Panc1 (cell line): ENCODE results near the gene EPHB2. TPM values are rescaled to one million over a fixed set of nuclear protein-coding genes. Genes with fewer than 3 reads are reported as not detected.
"Not testable (repeated sequence)": the region's sequence is repeated elsewhere in the genome, so short reads cannot be mapped to it uniquely, and the experiment has no call there.

Source experiments
- ATAC-seq: fragments of 200-7000 bp; cut with Tn5 transposase; 2 replicates; pipeline ENCODE4 v1.9.1; 2020; ENCODE audit warnings: mild to moderate bottlenecking, moderate library complexity
- BruUV-seq: library from RNA; stranded (reverse); fragments of 400-500 nt; replicated peaks from 2 replicates; lab custom pipeline; 2021; lab: Mats Ljungman, UMichigan
- CTCF ChIA-PET: fragments of 300-600 bp; sonication (Branson Sonifier 250); formaldehyde crosslinking; loops from one replicate; lab custom pipeline; 2022; ENCODE audit warnings: antibody characterized with exemption; lab: Charles Lee
- POLR2A ChIA-PET: fragments of 300-600 bp; sonication (Branson Sonifier 250); formaldehyde crosslinking; loops from one replicate; lab custom pipeline; 2022; ENCODE audit warnings: antibody characterized with exemption; lab: Charles Lee
- DNase-seq: peaks from one replicate; pipeline ENCODE4 v3.0.0-alpha.2; 2010; ENCODE audit warnings: low read depth, low spot score
- H3K27ac ChIP-seq: 2 replicates; pipeline ENCODE4 v1.5.1; 2011; ENCODE audit warnings: mild to moderate bottlenecking, low read length, inconsistent platforms
- H3K27me3 ChIP-seq: fragments of 200-500 bp; sonication (Bioruptor generic); 2 replicates; pipeline ENCODE4 v1.6.0; 2014; ENCODE audit warnings: low read length, inconsistent platforms; ENCODE audit not compliant: control insufficient read depth, insufficient read depth
- H3K36me3 ChIP-seq: fragments of 200-500 bp; sonication (Bioruptor generic); 2 replicates; pipeline ENCODE4 v1.5.1; 2014; ENCODE audit warnings: inconsistent platforms, mild to moderate bottlenecking, low read length, moderate library complexity; ENCODE audit not compliant: control insufficient read depth, insufficient read depth
- H3K4me1 ChIP-seq: 2 replicates; pipeline ENCODE4 v1.5.1; 2011; ENCODE audit warnings: inconsistent platforms, mild to moderate bottlenecking, low read length, moderate library complexity; ENCODE audit not compliant: control insufficient read depth, insufficient read depth
- H3K4me3 ChIP-seq, 2 experiments: 2 replicates each; pipeline ENCODE4 v1.5.1; 2011 to 2012; ENCODE audit warnings: low read depth in 2 of 2, low read length in 2 of 2, mild to moderate bottlenecking in 2 of 2, inconsistent platforms in 1 of 2, moderate library complexity in 1 of 2
- H3K9me3 ChIP-seq: fragments of 200-500 bp; sonication (Bioruptor generic); 2 replicates; pipeline ENCODE4 v1.5.1; 2014; ENCODE audit warnings: low read depth, mild to moderate bottlenecking, inconsistent platforms, low read length, moderate library complexity; ENCODE audit not compliant: control insufficient read depth, insufficient read depth
- CTCF ChIP-seq: fragments of 450-650 bp; IDR thresholded peaks from 2 replicates; pipeline ENCODE4 v1.5.1; 2017; ENCODE audit warnings: mild to moderate bottlenecking
- POLR2AphosphoS5 ChIP-seq: IDR thresholded peaks from 2 replicates; pipeline ENCODE4 v1.6.1; 2012; ENCODE audit warnings: mild to moderate bottlenecking, low read depth, low read length, moderate library complexity
- SIN3A ChIP-seq: IDR thresholded peaks from 2 replicates; pipeline ENCODE4 v1.6.1; 2012; ENCODE audit warnings: low read depth, mild to moderate bottlenecking, low read length, moderate library complexity, borderline replicate concordance; ENCODE audit not compliant: insufficient read depth
- TCF7L2 ChIP-seq: IDR thresholded peaks from 2 replicates; pipeline ENCODE4 v1.6.1; 2011; ENCODE audit warnings: mild to moderate bottlenecking, low read depth, low read length, inconsistent platforms
- in situ Hi-C: cut with HindIII; loops from 2 replicates; pipeline ENCODE4 v1.10.0; 2016; ENCODE audit warnings: low sequenced_read_pairs, low pct_unique_long_range_greater_than_20kb
- intact Hi-C: fragments of 100-400 bp; cut with micrococcal nuclease; formaldehyde crosslinking; loops from one replicate; pipeline ENCODE4 v1.10.0; 2022; ENCODE audit not compliant: unreplicated experiment
- total RNA-seq: library from RNA; stranded (reverse); gene quantifications from one replicate; pipeline ENCODE4 v1.2.1, GENCODE V29; 2021; ENCODE audit not compliant: unreplicated experiment
- TF ChIP-seq, protein P1 (sequence below), 2 experiments: IDR thresholded peaks; 2 replicates each; pipeline ENCODE4 v1.6.1; 2011 to 2012; ENCODE audit warnings: low read depth in 2 of 2, control low read depth in 1 of 2, low read length in 1 of 2, mild to moderate bottlenecking in 1 of 2, moderate library complexity in 1 of 2; ENCODE audit not compliant: insufficient read depth in 1 of 2

Gene EPHB2
- total RNA-seq, 1 experiment from 2014 or later, result 29.0 TPM

DNA sequence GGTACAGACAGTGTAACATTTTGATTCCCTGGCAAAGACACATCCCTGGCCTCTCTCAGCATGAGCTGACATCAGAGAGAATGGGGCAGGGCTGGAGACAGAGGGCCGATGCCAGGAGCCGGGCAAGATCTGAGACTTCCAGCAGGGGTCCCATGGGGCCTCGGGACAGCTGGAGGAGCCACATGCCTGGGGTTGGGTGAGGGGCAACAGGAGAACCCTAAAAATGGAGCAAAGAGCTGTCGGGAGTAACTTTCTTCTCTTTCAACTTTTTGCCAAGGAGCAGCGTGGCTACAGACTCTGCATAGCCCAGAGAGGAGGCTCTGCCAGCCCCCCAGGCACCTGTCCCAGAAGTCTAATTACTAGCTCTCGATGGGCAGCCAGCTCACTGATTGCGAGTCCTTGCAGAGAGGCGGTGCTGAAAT, 131.2 kb downstream of the EPHB2 start:
- no TSS peak for BruUV-seq
- ChIA-PET CTCF (no interaction called here), POLR2A (no interaction called here)
- ATAC-seq, result no peak
- in situ Hi-C loops (no loop called here), intact Hi-C loops (no loop called here)
- TF ChIP-seq TCF7L2 (no peak), CTCF (no peak), SIN3A (no peak), POLR2AphosphoS5 (no peak)
- TF ChIP-seq, protein P1, sequence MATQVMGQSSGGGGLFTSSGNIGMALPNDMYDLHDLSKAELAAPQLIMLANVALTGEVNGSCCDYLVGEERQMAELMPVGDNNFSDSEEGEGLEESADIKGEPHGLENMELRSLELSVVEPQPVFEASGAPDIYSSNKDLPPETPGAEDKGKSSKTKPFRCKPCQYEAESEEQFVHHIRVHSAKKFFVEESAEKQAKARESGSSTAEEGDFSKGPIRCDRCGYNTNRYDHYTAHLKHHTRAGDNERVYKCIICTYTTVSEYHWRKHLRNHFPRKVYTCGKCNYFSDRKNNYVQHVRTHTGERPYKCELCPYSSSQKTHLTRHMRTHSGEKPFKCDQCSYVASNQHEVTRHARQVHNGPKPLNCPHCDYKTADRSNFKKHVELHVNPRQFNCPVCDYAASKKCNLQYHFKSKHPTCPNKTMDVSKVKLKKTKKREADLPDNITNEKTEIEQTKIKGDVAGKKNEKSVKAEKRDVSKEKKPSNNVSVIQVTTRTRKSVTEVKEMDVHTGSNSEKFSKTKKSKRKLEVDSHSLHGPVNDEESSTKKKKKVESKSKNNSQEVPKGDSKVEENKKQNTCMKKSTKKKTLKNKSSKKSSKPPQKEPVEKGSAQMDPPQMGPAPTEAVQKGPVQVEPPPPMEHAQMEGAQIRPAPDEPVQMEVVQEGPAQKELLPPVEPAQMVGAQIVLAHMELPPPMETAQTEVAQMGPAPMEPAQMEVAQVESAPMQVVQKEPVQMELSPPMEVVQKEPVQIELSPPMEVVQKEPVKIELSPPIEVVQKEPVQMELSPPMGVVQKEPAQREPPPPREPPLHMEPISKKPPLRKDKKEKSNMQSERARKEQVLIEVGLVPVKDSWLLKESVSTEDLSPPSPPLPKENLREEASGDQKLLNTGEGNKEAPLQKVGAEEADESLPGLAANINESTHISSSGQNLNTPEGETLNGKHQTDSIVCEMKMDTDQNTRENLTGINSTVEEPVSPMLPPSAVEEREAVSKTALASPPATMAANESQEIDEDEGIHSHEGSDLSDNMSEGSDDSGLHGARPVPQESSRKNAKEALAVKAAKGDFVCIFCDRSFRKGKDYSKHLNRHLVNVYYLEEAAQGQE (IDR thresholded peaks at IDR 0.05; ENCODE audit: insufficient read depth in 1 of 2, low read depth in 2 of 2, low read length in 1 of 2), result no peak
- H3K36me3 ChIP-seq, result no peaks in the 10 kb centered on the region
- DNase-seq, result no peak
- H3K27me3 ChIP-seq, result no peaks in the 10 kb centered on the region
- H3K27ac ChIP-seq, result no peak overlapping the region
- H3K4me1 ChIP-seq, result no peaks in the 10 kb centered on the region
- no peak overlapping the region for H3K4me3 ChIP-seq
- H3K9me3 ChIP-seq, result no peaks in the 10 kb centered on the region

DNA sequence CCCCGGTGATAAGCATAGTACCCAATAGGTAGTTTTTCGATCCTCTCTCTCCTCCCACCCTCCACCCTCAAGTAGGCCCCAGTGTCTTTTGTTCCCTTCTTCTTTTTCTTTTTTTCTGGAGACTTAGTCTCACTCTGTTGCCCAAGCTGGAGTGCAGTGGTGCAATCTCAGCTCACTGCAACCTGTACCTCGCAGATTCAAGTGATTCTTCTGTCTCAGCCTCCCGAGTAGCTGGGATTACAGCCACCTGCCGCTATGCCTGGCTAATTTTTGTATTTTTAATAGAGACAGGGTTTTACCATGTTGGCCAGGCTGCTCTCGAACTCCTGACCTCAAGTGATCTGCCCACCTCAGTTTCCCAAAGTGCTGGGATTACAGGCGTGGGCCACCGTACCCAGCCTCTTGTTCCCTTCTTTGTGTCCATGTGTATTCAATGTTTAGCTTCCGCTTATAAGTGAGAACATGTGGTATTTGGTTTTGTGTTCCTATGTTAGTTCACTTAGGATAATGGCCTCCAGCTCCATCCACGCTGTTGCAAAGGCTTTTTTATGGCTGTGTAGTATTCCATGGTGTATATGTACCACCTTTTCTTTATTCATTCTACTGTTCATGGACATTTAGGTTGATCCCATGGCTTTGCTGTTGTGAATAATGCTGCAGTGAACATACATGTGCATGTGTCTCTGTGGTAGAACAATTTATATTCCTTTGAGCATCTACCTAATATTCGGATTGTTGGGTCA, 133.0 kb downstream of the EPHB2 start:
- H3K9me3 ChIP-seq, in situ Hi-C loops, intact Hi-C loops, H3K36me3 ChIP-seq, H3K27ac ChIP-seq, CTCF ChIA-PET, ATAC-seq, BruUV-seq, DNase-seq, POLR2A ChIA-PET, H3K27me3 ChIP-seq, H3K4me3 ChIP-seq, H3K4me1 ChIP-seq: not testable (repeated sequence)

DNA sequence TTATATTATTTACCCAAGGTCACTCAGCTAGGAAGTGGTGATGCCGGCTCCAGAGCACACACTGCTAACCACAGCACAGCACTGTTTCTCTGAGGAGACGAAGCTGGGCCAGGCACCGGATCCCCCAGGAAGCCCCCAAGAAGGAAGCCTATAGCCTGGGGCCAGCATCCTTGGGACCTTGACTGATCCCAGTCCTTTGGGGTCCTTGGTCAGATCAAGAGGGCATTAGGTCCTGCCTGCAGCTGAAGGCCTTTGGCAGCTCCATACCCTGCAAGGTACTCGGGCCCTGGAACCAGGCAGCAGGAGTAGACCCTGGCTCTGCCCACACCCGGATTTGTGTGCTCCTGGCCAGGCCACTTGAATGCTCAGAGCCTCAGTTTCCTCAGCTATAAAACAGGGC, 134.0 kb downstream of the EPHB2 start:
- no TSS peak for BruUV-seq
- in situ Hi-C loops (no loop called here), intact Hi-C loops (no loop called here)
- no peaks in the 10 kb centered on the region for H3K36me3 ChIP-seq
- H3K4me3 ChIP-seq, result no peak overlapping the region
- ATAC-seq, result no peak
- H3K9me3 ChIP-seq, result no peaks in the 10 kb centered on the region
- ChIA-PET CTCF (no interaction called here), POLR2A (no interaction called here)
- H3K27ac ChIP-seq, result no peak overlapping the region
- H3K4me1 ChIP-seq, result no peaks in the 10 kb centered on the region
- no peak for DNase-seq
- H3K27me3 ChIP-seq, result no peaks in the 10 kb centered on the region
- TF ChIP-seq POLR2AphosphoS5, result no peak
- TF ChIP-seq CTCF, result no peak
